Effector CD4-positive, alpha-beta T cell (primary cell): ENCODE measurements around the gene PRCP.

Experiments
- DNase-seq: peaks from one replicate; pipeline ENCODE4 v3.0.0-alpha.2; 2020

PRCP gene

GRCh38 chr11:82776377-82776776 is 123.9 kb downstream of the PRCP start:
- no peak for DNase-seq

GRCh38 chr11:82775736-82776346 is 124.4 kb downstream of the PRCP start:
- no peak for DNase-seq

- DNase-seq: no peak
Observed at GRCh38 chr11:82775218-82775617, 125.0 kb downstream of the PRCP start.
